Mesothelial cell of epicardium (in vitro differentiated cells): Measurements from ENCODE around the gene POU2AF3. TPM values are rescaled to one million over a fixed set of nuclear protein-coding genes. Genes with fewer than 3 reads are reported as not detected.

ENCODE experiments used
- DNase-seq, 2 experiments: peaks; one replicate each; pipeline ENCODE4 v3.0.0; 2021; ENCODE audit warnings: low spot score in 2 of 2; ENCODE audit not compliant: unreplicated experiment in 2 of 2
- H3K27ac Mint-ChIP-seq: 2 replicates; pipeline ENCODE4 v1.8.0; 2021; ENCODE audit warnings: mixed read lengths
- H3K27me3 Mint-ChIP-seq: 2 replicates; pipeline ENCODE4 v1.8.0; 2021; ENCODE audit warnings: low read depth, mixed read lengths
- H3K36me3 Mint-ChIP-seq: 2 replicates; pipeline ENCODE4 v1.8.0; 2021; ENCODE audit warnings: mixed read lengths
- H3K4me1 Mint-ChIP-seq: 2 replicates; pipeline ENCODE4 v1.8.0; 2021; ENCODE audit warnings: mixed read lengths
- H3K4me3 Mint-ChIP-seq: 2 replicates; pipeline ENCODE4 v1.8.0; 2021; ENCODE audit warnings: mild to moderate bottlenecking, moderate library complexity, mixed read lengths
- H3K9me3 Mint-ChIP-seq: 2 replicates; pipeline ENCODE4 v1.8.0; 2021; ENCODE audit warnings: mixed read lengths
- microRNA-seq: library from miRNA; unstranded; fragments of <30 nt; microRNA quantifications from one replicate; pipeline ENCODE4 v1.2.0, GENCODE V29; 2021; ENCODE audit warnings: inconsistent platforms, mixed read lengths
- total RNA-seq: library from RNA; stranded (reverse); gene quantifications from 3 replicates; pipeline ENCODE4 v1.2.1, GENCODE V29; 2021
- TF ChIP-seq, protein P1 (sequence below): fragments of 200-600 bp; sonication (generic); IDR thresholded peaks from one replicate; pipeline ENCODE4 v1.5.0; 2021; ENCODE audit warnings: antibody characterized with exemption; ENCODE audit not compliant: unreplicated experiment

POU2AF3 gene
- total RNA-seq, 1 donor from 2014 or later: 3.0 TPM

GRCh38 chr11:111355956-111356659 is 57.8 kb downstream of the POU2AF3 start:
- TF ChIP-seq, protein P1, sequence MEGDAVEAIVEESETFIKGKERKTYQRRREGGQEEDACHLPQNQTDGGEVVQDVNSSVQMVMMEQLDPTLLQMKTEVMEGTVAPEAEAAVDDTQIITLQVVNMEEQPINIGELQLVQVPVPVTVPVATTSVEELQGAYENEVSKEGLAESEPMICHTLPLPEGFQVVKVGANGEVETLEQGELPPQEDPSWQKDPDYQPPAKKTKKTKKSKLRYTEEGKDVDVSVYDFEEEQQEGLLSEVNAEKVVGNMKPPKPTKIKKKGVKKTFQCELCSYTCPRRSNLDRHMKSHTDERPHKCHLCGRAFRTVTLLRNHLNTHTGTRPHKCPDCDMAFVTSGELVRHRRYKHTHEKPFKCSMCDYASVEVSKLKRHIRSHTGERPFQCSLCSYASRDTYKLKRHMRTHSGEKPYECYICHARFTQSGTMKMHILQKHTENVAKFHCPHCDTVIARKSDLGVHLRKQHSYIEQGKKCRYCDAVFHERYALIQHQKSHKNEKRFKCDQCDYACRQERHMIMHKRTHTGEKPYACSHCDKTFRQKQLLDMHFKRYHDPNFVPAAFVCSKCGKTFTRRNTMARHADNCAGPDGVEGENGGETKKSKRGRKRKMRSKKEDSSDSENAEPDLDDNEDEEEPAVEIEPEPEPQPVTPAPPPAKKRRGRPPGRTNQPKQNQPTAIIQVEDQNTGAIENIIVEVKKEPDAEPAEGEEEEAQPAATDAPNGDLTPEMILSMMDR: no peak
- Mint-ChIP-seq H3K9me3 (no peaks in the 10 kb centered on the region), H3K27ac (no peak overlapping the region), H3K4me3 (no peak overlapping the region), H3K27me3 (peaks cover 12% of the 10 kb centered on the region), H3K36me3 (no peaks in the 10 kb centered on the region), H3K4me1 (peaks cover 7% of the 10 kb centered on the region)
- no peak for DNase-seq

DNA sequence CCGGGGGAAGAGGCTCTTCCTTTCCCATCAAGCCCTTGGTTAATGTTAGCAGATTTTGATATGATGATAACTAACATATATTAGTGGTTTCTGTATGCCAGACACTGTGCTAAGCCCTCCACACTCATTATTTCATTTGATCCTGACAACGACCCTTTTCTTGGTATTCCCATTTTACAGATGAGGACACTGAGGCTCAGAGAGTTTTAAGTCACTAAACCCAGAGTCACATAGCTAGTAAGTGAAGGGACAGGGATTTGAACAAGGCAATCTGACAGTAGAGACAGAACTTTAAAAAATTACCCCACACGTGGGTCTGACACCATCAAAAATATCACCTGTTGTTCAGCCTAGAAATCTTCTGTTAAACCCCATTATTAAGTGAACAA is 58.3 kb downstream of the POU2AF3 start:
- DNase-seq: no peak
- Mint-ChIP-seq H3K4me3 (no peak overlapping the region), H3K27ac (no peak overlapping the region), H3K27me3 (peaks cover 12% of the 10 kb centered on the region), H3K36me3 (no peaks in the 10 kb centered on the region), H3K9me3 (no peaks in the 10 kb centered on the region), H3K4me1 (peaks cover 4% of the 10 kb centered on the region)
- TF ChIP-seq, protein P1: no peak

- peaks cover 12% of the 10 kb centered on the region for H3K27me3 Mint-ChIP-seq
- H3K36me3 Mint-ChIP-seq: no peaks in the 10 kb centered on the region
- H3K4me3 Mint-ChIP-seq: no peak overlapping the region
- TF ChIP-seq, protein P1: no peak
- no peak overlapping the region for H3K27ac Mint-ChIP-seq
- no peak for DNase-seq
- H3K4me1 Mint-ChIP-seq: peaks cover 4% of the 10 kb centered on the region
- H3K9me3 Mint-ChIP-seq: no peaks in the 10 kb centered on the region
These were observed 59.0 kb downstream of the POU2AF3 start for GRCh38 chr11:111357150-111358037.

Small RNA genes lying within 50 kb of the gene (microRNA-seq; reads per million reads assigned to microRNA genes)
- gene MIR4491: not detected

Other genes with a start within 250 kb of the POU2AF3 start
- gene POU2AF2, start 52.8 kb upstream of the POU2AF3 start, total RNA-seq: not detected in 3 replicates
- 0.25 TPM in 1 of 3 replicates, not detected in the others for gene POU2AF1, start 80.7 kb downstream of the POU2AF3 start, total RNA-seq
- gene BTG4, start 213.8 kb downstream of the POU2AF3 start, total RNA-seq: not detected in 3 replicates
- gene HOATZ, start 216.2 kb downstream of the POU2AF3 start, total RNA-seq: not detected in 3 replicates
- 12.5 to 15.3 TPM (median 12.5 TPM) in 3 replicates for gene LAYN, start 242.2 kb downstream of the POU2AF3 start, total RNA-seq